Measurements from ENCODE around the gene CHI3L2. TPM values are rescaled to one million over a fixed set of nuclear protein-coding genes. Genes with fewer than 3 reads are reported as not detected.

CHI3L2 gene
- total RNA-seq, 6 donors from 2014 or later: 2.1 to 115 (median 21.3) TPM

DNA sequence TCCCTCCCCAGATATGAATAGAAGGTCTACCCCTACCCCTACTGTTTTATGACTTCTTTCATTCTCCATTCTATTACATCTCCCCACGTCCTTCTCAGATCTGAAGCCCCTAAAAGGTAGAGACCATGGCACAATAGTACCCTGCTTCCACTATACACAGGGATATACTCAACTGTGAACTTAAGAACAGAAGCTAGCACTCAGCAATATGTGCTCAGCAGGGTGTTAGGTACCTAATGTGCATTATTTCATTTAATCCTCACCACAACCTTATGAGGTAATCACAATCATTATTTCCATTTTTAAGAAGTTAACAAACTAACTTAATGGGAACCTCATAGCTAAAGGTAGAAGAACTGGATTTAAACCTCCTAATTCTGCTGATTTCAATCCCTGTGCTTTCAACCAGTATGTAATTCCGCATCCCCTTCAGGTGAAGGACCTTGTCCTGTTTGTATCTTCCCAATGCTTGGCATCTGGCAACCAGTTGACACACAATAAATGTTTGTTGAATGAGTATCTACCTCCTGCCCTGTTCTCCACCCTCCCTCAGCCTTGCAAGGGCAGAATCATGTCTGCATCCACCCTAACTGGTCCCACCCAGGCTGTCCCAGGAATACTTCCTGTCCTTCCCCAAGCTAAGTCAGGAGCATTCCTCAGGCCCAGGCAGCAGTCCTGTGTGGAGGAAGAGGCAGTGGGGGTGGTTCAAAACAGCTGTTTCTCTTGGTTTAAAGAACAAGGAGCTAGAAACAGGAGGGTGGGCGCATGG, 33.6 kb upstream of the CHI3L2 start:
- DNase-seq: no peak
- TF ChIP-seq POLR2AphosphoS5 (IDR thresholded peaks at IDR 0.05): no peak
- no peak for TF ChIP-seq POLR2A (IDR thresholded peaks at IDR 0.05)
- TF ChIP-seq, protein P1, sequence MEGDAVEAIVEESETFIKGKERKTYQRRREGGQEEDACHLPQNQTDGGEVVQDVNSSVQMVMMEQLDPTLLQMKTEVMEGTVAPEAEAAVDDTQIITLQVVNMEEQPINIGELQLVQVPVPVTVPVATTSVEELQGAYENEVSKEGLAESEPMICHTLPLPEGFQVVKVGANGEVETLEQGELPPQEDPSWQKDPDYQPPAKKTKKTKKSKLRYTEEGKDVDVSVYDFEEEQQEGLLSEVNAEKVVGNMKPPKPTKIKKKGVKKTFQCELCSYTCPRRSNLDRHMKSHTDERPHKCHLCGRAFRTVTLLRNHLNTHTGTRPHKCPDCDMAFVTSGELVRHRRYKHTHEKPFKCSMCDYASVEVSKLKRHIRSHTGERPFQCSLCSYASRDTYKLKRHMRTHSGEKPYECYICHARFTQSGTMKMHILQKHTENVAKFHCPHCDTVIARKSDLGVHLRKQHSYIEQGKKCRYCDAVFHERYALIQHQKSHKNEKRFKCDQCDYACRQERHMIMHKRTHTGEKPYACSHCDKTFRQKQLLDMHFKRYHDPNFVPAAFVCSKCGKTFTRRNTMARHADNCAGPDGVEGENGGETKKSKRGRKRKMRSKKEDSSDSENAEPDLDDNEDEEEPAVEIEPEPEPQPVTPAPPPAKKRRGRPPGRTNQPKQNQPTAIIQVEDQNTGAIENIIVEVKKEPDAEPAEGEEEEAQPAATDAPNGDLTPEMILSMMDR (IDR thresholded peaks at IDR 0.05): no peak
- no peak for TF ChIP-seq EP300 (IDR thresholded peaks at IDR 0.05)
- ATAC-seq (ENCODE audit: low FRiP score in 2 of 2): no peak
- no peaks in the 10 kb centered on the region for H3K27me3 ChIP-seq
- no peak overlapping the region for H3K4me3 ChIP-seq
- H3K9me3 ChIP-seq: no peaks in the 10 kb centered on the region
- H3K27ac ChIP-seq: peak overlapping the region; percentile 73 to 84 (median 82)
- H3K36me3 ChIP-seq: peaks cover 0 to 42% (median 19%) of the 10 kb centered on the region in 4 donors
- H3K4me1 ChIP-seq: peaks cover 41 to 76% (median 63%) of the 10 kb centered on the region in 4 donors
- WGBS, 2 donors: 89 to 99% methylated on average over 3 of the region's 3 CpGs

DNA sequence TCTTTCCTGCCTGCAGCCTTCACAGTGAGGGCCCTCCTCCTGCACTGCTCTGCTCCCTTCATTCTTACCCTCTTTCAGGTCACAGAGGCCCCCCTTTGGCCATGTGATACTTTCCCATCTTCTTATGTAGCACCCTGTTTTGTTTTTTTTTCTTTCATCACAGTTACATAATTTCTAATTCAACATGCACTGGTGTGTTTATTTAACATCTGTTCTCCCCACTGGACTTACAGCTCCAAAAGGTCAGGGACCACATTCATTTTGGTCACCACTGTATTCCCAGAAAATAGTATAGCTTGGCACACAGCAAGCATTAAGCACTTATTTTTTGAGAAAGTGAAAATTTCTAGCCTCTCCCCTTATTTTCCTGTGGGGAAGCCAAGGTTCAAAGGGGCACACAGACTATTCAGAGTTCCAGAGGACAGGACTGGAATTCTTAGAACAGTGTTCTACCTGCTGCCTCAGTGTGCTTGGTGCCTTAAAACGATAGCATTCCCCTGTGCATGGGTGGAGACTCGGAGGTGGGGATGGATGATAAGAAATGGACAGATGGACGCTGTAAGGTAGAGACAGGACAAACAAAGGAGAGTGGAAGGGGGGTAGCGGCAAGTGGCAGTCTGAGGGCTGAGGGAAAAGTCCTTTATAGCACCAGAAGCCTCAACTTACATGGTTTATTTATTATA, 32.4 kb upstream of the CHI3L2 start:
- no peaks in the 10 kb centered on the region for H3K9me3 ChIP-seq
- H3K27ac ChIP-seq: peak overlapping the region in 2 of 4 donors; percentile 79 to 84
- H3K4me1 ChIP-seq: peaks cover 39 to 85% (median 64%) of the 10 kb centered on the region in 4 donors
- H3K4me3 ChIP-seq: no peak overlapping the region
- no peak for ATAC-seq (ENCODE audit: low FRiP score in 2 of 2)
- WGBS, 2 donors: 81 to 84% methylated on average over 4 of the region's 4 CpGs
- no peaks in the 10 kb centered on the region for H3K27me3 ChIP-seq
- no peak for DNase-seq
- H3K36me3 ChIP-seq: peaks cover 0 to 33% (median 17%) of the 10 kb centered on the region in 4 donors
- TF ChIP-seq POLR2A (IDR thresholded peaks at IDR 0.05): no peak
- no peak for TF ChIP-seq EP300 (IDR thresholded peaks at IDR 0.05)
- TF ChIP-seq, protein P1 (IDR thresholded peaks at IDR 0.05): no peak
- no peak for TF ChIP-seq POLR2AphosphoS5 (IDR thresholded peaks at IDR 0.05)

- DNase-seq (no peak), ATAC-seq (ENCODE audit: low FRiP score in 2 of 2) (no peak)
- TF ChIP-seq, protein P1 (IDR thresholded peaks at IDR 0.05): no peak
- TF ChIP-seq POLR2AphosphoS5 (IDR thresholded peaks at IDR 0.05) (no peak), POLR2A (IDR thresholded peaks at IDR 0.05) (no peak), EP300 (IDR thresholded peaks at IDR 0.05) (no peak)
- peaks cover 0 to 33% (median 17%) of the 10 kb centered on the region in 4 donors for H3K36me3 ChIP-seq
- no peak overlapping the region for H3K4me3 ChIP-seq
- no peaks in the 10 kb centered on the region for H3K9me3 ChIP-seq
- H3K4me1 ChIP-seq: peaks cover 43 to 87% (median 71%) of the 10 kb centered on the region in 4 donors
- H3K27me3 ChIP-seq: no peaks in the 10 kb centered on the region
- H3K27ac ChIP-seq: peak overlapping the region in 1 of 4 donors; percentile 24
- WGBS, 2 donors: 80 to 85% methylated on average over 2 of the region's 2 CpGs
Measured at GRCh38 chr1:111196213-111196612, 31.3 kb upstream of the CHI3L2 start.

DNA sequence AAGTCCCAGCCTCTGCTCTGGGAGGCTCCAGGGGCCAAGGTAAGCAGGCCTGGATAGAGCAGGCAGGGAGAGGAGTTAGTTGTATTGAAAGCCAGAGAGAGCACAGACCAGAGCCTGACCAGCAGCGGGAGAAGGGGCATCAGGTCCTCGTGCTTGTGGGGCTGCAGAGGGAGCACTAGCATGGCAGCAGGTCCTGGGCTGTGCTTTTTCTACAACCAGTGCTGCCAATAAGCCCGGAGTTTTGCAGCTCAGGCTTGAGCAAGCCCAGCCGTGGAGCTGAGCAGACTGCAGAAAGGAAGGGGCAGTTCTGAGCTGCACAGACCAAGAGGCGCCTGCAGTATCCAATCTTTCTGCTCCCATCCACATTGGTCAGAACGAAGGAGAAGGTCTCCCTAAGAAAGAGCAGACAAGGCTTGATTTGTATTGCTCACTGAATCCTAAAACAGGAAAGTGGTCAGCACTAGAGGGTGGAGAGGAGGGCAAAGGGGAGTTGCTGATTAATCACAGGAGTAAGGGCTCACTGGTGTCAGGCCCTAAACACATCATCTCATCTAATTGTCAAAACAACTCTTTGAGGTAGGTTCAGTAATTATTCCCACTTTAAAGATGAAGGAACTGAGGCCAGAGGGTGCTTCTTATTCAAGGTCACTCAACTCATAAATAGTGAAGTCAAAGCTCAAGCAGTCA, 29.8 kb upstream of the CHI3L2 start:
- no peaks in the 10 kb centered on the region for H3K27me3 ChIP-seq
- peak overlapping the region in 2 of 4 donors; percentile 82 to 91 for H3K27ac ChIP-seq
- peaks cover 44 to 87% (median 71%) of the 10 kb centered on the region in 4 donors for H3K4me1 ChIP-seq
- WGBS, 2 donors: 58 to 72% methylated on average over 5 of the region's 6 CpGs
- peak overlapping the region in 3 of 4 donors; percentile 27 to 46 (median 43) for H3K4me3 ChIP-seq
- no peak for DNase-seq
- H3K36me3 ChIP-seq: peaks cover 0 to 29% (median 15%) of the 10 kb centered on the region in 4 donors
- no peaks in the 10 kb centered on the region for H3K9me3 ChIP-seq
- no peak for ATAC-seq (ENCODE audit: low FRiP score in 2 of 2)
- TF ChIP-seq, protein P1 (IDR thresholded peaks at IDR 0.05): peak in 2 of 6 experiments; percentile 17 to 40
- TF ChIP-seq POLR2AphosphoS5 (IDR thresholded peaks at IDR 0.05): no peak
- no peak for TF ChIP-seq EP300 (IDR thresholded peaks at IDR 0.05)
- TF ChIP-seq POLR2A (IDR thresholded peaks at IDR 0.05): no peak

Data from upper lobe of left lung (tissue), 6 donors.